Neural cell (in vitro differentiated cells): Measurements from ENCODE around the gene PRTN3. TPM values are rescaled to one million over a fixed set of nuclear protein-coding genes. Genes with fewer than 3 reads are reported as not detected.
A peak's percentile ranks its signal among the peaks of the same experiment; 100 is the strongest.

Experiments used
- H2AFZ ChIP-seq: fragments of 200-600, 300-800 bp; sonication (generic), shearing (Covaris generic); 2 replicates; pipeline ENCODE4 v1.6.0; 2014; ENCODE audit warnings: low read depth, mild to moderate bottlenecking, antibody characterized with exemption, low read length, moderate library complexity
- H3F3A ChIP-seq: fragments of 200-600 bp; shearing (Covaris generic); 2 replicates; pipeline ENCODE4 v1.6.1; 2016; ENCODE audit warnings: mild to moderate bottlenecking, moderate library complexity, mixed read lengths, antibody characterized with exemption, low read length; ENCODE audit not compliant: insufficient read depth, poor library complexity, severe bottlenecking
- H3K27ac ChIP-seq: fragments of 200-600, 300-800 bp; sonication (generic), shearing (Covaris generic); 2 replicates; pipeline ENCODE4 v1.5.1; 2014; ENCODE audit warnings: mild to moderate bottlenecking, low read length, moderate library complexity
- H3K27me3 ChIP-seq: fragments of 300-800, 200-600 bp; sonication (generic), shearing (Covaris generic); 2 replicates; pipeline ENCODE4 v1.6.0; 2014; ENCODE audit warnings: mild to moderate bottlenecking, low read depth, low read length, moderate library complexity; ENCODE audit not compliant: insufficient read depth
- H3K36me3 ChIP-seq: fragments of 300-800, 200-600 bp; sonication (generic), shearing (Covaris generic); 2 replicates; pipeline ENCODE4 v1.5.1; 2014; ENCODE audit warnings: mild to moderate bottlenecking, antibody characterized with exemption, low read length, moderate library complexity; ENCODE audit not compliant: insufficient read depth
- H3K4me2 ChIP-seq: fragments of 300-800, 200-600 bp; sonication (generic), shearing (Covaris generic); 2 replicates; pipeline ENCODE4 v1.6.0; 2014; ENCODE audit warnings: mild to moderate bottlenecking, low read length
- H3K4me3 ChIP-seq: fragments of 300-800, 200-600 bp; sonication (generic), shearing (Covaris generic); 2 replicates; pipeline ENCODE4 v1.5.1; 2014; ENCODE audit warnings: mild to moderate bottlenecking, low read length, moderate library complexity
- H3K79me2 ChIP-seq: fragments of 200-600 bp; shearing (Covaris generic); replicated peaks from 2 replicates; pipeline ENCODE4 v1.6.0; 2014; ENCODE audit warnings: mild to moderate bottlenecking, low read length, moderate library complexity; ENCODE audit not compliant: insufficient read depth
- H3K9ac ChIP-seq: fragments of 300-800, 200-600 bp; sonication (generic), shearing (Covaris generic); 2 replicates; pipeline ENCODE4 v1.6.1; 2016; ENCODE audit warnings: mild to moderate bottlenecking, low read length, mixed read lengths
- H3K9me2 ChIP-seq: fragments of 200-600 bp; shearing (Covaris generic); 2 replicates; pipeline ENCODE4 v1.6.1; 2016; ENCODE audit warnings: mild to moderate bottlenecking, low read length, mixed read lengths; ENCODE audit not compliant: insufficient read depth
- H3K9me3 ChIP-seq: fragments of 200-600, 300-800 bp; sonication (generic), shearing (Covaris generic); 2 replicates; pipeline ENCODE4 v1.6.1; 2016; ENCODE audit warnings: mild to moderate bottlenecking, mixed run types, low read length, moderate library complexity, mixed read lengths
- H4K20me1 ChIP-seq: fragments of 200-600 bp; shearing (Covaris generic); 2 replicates; pipeline ENCODE4 v1.6.1; 2016; ENCODE audit warnings: mild to moderate bottlenecking, mixed run types; ENCODE audit not compliant: insufficient read depth
- EP300 ChIP-seq: fragments of 450-650 bp; conservative IDR thresholded peaks from 2 replicates; pipeline ENCODE4 v1.6.1; 2014; ENCODE audit warnings: antibody characterized with exemption, mild to moderate bottlenecking, moderate library complexity; ENCODE audit not compliant: poor library complexity, severe bottlenecking
- EZH2 ChIP-seq: fragments of 200-600, 300-800 bp; shearing (Covaris generic), sonication (generic); IDR thresholded peaks from 2 replicates; pipeline ENCODE4 v1.6.1; 2014; ENCODE audit warnings: antibody characterized with exemption, low read length, borderline replicate concordance, mild to moderate bottlenecking; ENCODE audit not compliant: insufficient read depth, poor library complexity, severe bottlenecking
- MXI1 ChIP-seq: fragments of 450-650 bp; conservative IDR thresholded peaks from 2 replicates; pipeline ENCODE4 v1.6.1; 2014; ENCODE audit warnings: antibody characterized with exemption, mild to moderate bottlenecking; ENCODE audit not compliant: poor library complexity, severe bottlenecking
- POLR2AphosphoS5 ChIP-seq: IDR thresholded peaks from 2 replicates; pipeline ENCODE4 v1.6.1; 2012
- RAD21 ChIP-seq: fragments of 450-650 bp; conservative IDR thresholded peaks from 2 replicates; pipeline ENCODE4 v1.6.1; 2014; ENCODE audit warnings: antibody characterized with exemption, mild to moderate bottlenecking, moderate library complexity
- REST ChIP-seq: IDR thresholded peaks from 2 replicates; pipeline ENCODE4 v1.6.1; 2012; ENCODE audit warnings: borderline replicate concordance
- SMC3 ChIP-seq: fragments of 450-650 bp; conservative IDR thresholded peaks from 2 replicates; pipeline ENCODE4 v1.6.1; 2014; ENCODE audit warnings: antibody characterized with exemption, mild to moderate bottlenecking, moderate library complexity; ENCODE audit not compliant: poor library complexity
- TAF1 ChIP-seq: IDR thresholded peaks from 2 replicates; pipeline ENCODE4 v1.6.1; 2012; ENCODE audit warnings: low read depth
- polyA plus RNA-seq: library from polyadenylated mRNA; depleted of rRNA; stranded (reverse); fragments of >200 nt; gene quantifications from 2 replicates; pipeline ENCODE4 v1.2.3, GENCODE V29; 2014
- TF ChIP-seq, protein P1 (sequence below): fragments of 450-650 bp; IDR thresholded peaks from 2 replicates; pipeline ENCODE4 v1.5.1; 2014; ENCODE audit warnings: antibody characterized with exemption, mild to moderate bottlenecking, moderate library complexity; ENCODE audit not compliant: poor library complexity, severe bottlenecking

PRTN3 gene
- polyA plus RNA-seq, 1 donor from 2014 or later, result not detected

- Histone ChIP-seq H4K20me1 (no peaks in the 10 kb centered on the region), H3K9ac (no peak overlapping the region), H3K79me2 (no peaks in the 10 kb centered on the region), H3K9me3 (no peaks in the 10 kb centered on the region), H3K27ac (no peak overlapping the region), H3K36me3 (no peaks in the 10 kb centered on the region), H3K4me2 (no peak overlapping the region), H2AFZ (no peak overlapping the region), H3K9me2 (no peaks in the 10 kb centered on the region), H3K4me3 (peak overlapping the region; percentile 46), H3F3A (no peaks in the 10 kb centered on the region), H3K27me3 (peaks cover 36% of the 10 kb centered on the region)
- TF ChIP-seq MXI1, result no peak
- TF ChIP-seq, protein P1, sequence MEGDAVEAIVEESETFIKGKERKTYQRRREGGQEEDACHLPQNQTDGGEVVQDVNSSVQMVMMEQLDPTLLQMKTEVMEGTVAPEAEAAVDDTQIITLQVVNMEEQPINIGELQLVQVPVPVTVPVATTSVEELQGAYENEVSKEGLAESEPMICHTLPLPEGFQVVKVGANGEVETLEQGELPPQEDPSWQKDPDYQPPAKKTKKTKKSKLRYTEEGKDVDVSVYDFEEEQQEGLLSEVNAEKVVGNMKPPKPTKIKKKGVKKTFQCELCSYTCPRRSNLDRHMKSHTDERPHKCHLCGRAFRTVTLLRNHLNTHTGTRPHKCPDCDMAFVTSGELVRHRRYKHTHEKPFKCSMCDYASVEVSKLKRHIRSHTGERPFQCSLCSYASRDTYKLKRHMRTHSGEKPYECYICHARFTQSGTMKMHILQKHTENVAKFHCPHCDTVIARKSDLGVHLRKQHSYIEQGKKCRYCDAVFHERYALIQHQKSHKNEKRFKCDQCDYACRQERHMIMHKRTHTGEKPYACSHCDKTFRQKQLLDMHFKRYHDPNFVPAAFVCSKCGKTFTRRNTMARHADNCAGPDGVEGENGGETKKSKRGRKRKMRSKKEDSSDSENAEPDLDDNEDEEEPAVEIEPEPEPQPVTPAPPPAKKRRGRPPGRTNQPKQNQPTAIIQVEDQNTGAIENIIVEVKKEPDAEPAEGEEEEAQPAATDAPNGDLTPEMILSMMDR, result no peak
- no peak for TF ChIP-seq EZH2
- no peak for TF ChIP-seq RAD21
- no peak for TF ChIP-seq POLR2AphosphoS5
- TF ChIP-seq TAF1, result no peak
- no peak for TF ChIP-seq EP300
- TF ChIP-seq REST, result no peak
- TF ChIP-seq SMC3, result no peak
Measured at GRCh38 chr19:861141-861755, 20.4 kb downstream of the PRTN3 start.

DNA sequence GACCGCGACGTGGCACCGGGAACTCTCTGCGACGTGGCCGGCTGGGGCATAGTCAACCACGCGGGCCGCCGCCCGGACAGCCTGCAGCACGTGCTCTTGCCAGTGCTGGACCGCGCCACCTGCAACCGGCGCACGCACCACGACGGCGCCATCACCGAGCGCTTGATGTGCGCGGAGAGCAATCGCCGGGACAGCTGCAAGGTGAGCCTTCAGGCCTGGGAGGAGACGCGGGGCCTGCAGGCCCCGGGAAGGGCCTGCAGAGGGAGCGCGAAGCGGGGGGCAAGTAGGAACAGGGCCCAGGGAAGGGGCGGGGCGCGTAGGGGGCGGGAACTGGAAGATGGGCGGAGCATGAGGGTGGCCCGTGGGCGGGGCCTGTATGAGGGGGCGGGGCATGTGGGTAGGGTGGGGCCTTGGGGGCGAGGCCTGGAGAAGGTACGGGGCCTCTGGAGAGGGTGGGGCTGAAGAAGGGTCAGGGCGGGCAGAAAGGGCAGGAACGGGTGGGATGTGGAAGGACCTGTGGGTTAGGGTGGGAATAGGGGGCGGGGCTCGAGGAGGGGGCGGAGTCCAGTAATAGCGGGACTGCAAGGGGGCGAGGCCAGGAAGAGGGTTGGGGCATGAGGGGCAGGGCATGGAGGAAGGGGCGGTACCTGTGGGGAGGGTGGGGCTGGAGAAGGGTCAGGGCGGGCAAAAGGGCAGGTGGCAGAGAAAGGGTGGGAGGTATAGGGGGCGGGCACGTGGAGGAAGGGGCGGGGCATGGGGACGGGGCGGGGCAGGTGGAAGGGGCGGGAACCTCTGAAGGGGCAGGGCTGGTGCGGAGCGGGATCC, 21.2 kb downstream of the PRTN3 start:
- TF ChIP-seq POLR2AphosphoS5 (peak; percentile 26), EZH2 (no peak)
- H3K4me2 ChIP-seq, result no peak overlapping the region
- no peaks in the 10 kb centered on the region for H4K20me1 ChIP-seq
- no peaks in the 10 kb centered on the region for H3K36me3 ChIP-seq
- no peak overlapping the region for H3K9ac ChIP-seq
- no peak overlapping the region for H3K27ac ChIP-seq
- peak overlapping the region; percentile 46 for H3K4me3 ChIP-seq
- no peaks in the 10 kb centered on the region for H3K9me3 ChIP-seq
- H3K9me2 ChIP-seq, result no peaks in the 10 kb centered on the region
- no peaks in the 10 kb centered on the region for H3K79me2 ChIP-seq
- no peak overlapping the region for H2AFZ ChIP-seq
- H3F3A ChIP-seq, result no peaks in the 10 kb centered on the region
- peaks cover 36% of the 10 kb centered on the region for H3K27me3 ChIP-seq
